ENCODE results near the gene HNRNPL.

The HNRNPL gene

DNA sequence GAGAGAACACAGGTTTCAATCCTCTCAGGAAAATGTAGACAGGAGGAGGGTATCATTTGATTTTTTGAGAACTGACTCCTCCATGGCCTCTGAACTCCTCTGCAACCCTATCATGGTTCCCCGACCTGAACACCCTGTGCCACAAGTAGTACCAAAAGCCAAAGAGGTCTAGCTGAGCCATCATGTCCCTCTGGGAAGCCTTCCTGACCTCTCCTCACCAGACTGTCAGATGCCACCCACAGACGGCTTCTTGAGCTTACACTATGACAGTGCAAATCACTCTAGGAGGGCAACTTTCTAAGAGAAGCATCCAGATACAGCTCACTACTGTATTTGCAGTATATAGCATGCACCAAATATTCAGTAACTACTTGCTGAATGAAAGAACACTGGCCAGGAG, 3.7 kb downstream of the HNRNPL start:
- no peak for DNase-seq

GRCh38 chr19:38845374-38846024, 4.3 kb downstream of the HNRNPL start:
- no peak for DNase-seq

- no peak for DNase-seq
These were observed 5.6 kb downstream of the HNRNPL start for GRCh38 chr19:38844093-38844686.

DNA sequence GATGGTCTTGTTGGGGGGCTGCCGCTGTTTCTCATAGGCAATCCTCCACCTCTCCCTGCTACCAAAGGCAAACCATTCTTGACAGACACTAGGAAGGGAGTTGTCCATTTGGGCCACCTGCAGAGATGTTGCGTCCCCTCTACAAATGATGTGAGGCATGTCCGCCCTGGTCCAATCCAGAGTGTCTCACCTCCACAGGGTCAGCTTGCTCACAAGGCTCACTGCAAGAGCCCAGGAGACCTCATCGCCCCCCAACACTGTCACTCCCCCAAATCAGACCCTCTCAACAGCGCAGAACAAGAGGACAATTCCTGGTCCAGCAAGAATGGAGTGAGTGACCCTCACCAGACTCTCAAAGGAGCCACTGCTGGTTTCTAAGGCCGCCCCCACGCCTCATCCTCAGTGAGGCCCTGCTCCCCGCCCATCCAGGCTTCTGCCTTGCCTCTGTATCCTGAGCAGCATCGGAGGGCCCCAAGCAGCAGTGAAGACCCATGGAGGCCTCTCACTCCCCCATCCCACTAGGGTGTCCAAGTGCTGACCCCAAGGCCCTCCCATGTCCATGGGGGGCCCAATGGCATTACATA, 6.5 kb downstream of the HNRNPL start:
- no peak for DNase-seq

DNA sequence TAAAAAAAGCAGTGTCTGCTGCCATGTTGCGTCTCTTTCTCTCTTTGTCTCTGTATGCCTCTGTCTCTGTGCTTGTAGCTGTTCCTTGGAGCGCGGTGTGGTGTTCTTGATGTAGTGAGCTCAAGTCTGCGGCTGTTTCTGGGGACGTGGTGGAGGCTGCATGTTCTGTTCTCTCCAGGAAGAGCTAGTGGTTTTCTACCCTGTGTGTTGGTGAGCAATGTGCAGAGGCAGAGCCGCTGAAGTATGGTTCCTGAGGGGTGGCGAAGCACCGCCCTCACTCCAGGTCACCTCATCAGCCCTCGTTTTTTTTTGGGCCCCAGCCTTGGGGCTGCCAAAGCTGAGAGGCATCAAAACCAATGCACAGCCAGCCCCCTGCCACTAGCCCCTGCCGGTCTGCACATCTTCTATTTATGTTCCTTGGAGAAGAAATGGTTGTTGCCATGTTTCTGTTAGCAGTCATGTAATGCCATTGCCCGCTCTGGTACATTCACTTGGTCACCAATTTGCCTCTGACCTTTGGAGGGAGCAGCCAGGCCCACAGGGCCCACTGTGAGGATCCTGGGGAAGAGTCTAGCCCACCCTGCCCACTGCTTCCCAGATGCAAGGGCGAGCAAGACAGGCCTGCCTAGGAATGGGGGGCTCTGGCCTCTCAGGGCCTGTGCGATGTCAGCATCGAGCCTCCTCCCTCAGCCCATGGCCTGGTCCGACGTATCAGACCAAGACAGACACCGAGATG, 7.2 kb downstream of the HNRNPL start:
- DNase-seq, result no peak

DNA sequence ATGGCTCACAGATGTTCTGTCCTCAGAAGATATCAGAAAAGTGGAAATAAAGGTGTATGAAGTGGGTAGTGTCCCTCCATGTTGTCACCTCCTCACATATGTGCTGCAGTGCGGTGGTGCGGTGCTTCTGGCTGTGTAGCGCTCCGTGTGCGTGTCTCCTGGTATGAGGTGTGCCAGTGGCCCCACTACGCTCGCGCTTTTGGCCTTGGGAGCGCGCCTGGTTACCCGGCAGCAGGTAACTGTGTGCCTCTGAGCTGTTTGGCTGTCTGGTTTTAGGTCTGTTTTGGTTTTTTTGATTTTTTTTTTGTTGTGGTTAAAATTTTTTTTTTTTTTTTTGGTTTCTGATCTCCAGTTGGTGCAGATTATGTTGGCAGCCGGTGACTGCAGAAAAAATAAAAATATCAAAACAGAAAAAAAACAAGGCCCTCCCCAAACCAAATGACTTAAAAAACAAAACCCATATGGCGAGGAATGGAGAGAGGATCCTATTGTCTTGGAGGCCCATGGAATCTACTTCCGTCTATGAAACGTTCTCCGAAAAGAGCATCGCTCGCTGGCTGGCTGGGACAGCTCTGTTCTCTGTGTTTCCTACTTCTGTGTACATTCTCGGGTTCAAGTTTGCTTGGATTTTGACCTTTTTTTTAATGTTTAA, 7.9 kb downstream of the HNRNPL start:
- no peak for DNase-seq

GRCh38 chr19:38841180-38841766, 8.5 kb downstream of the HNRNPL start:
- DNase-seq, result no peak

GRCh38 chr19:38840583-38840968, 9.2 kb downstream of the HNRNPL start:
- DNase-seq, result no peak

GRCh38 chr19:38839816-38840582, 9.8 kb downstream of the HNRNPL start:
- no peak for DNase-seq

DNA sequence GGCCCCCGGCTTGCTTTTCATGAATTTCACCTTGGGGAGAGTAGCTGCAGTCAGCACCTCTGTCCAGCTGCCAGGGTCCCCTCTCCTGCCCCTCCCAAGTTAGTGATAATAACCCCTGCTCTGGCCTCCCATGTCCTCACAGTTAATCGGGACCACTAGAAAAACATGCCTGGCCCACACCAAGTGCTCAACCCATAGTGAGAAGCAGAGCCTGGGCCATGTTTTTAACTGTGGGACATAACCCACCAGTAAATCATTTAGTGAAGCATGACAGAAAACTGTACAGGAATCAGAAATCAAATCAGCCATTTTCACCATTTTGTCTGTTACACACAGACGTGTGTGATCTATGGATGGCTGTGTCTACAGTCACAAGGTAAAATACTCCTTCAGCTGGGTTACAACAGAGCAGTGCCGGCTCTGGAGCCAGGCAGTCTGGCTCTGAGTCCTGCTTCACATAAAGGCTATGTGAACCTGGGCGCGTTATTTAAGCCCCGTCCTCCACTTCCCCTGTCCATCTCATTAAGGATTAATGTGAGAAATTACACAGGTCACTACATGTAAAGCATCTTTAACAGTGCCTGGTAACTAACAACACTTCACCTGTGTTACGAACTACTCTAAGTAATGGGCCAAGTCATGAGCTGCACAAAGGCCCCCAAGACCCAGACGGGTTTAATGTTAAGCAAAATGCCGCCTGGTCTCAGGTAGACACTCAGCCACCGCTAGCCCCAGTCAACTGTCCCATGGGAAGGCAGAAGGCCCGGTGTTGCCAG, 10.6 kb downstream of the HNRNPL start:
- no peak for DNase-seq

- DNase-seq, result no peak
These were observed 11.4 kb downstream of the HNRNPL start for GRCh38 chr19:38838208-38838985.

GRCh38 chr19:38837656-38838121, 12.1 kb downstream of the HNRNPL start:
- no peak for DNase-seq

DNA sequence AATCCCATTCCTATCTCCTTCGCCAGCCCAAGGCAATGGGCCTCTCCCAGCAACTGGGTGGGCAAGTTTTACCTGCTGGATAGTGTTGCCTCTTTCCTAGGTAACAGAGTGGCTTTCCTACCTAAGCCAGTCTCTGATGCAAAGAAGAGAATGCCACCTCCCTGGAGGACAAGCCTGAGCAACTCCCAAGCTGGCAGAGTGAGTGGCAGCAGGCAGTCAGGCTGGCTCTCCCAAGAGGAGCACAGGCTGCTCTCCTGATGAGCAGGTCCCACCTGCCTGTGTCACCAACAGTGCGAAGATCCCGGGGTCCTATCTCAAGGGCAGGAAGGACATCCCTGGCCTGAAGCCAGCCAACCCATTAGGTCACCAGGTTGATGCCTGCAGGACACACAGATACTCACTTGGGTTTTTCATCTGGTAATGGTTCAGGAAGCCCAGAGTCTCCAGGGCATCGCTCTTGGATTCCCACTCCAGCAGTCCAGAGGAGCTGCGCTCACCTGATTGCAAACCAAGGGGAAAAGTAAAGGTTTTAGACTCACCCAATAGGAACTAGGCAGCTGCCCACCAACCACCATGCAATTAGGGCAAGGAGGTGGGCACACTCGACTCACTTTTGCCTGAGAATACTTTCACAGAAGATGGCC, 12.7 kb downstream of the HNRNPL start:
- no peak for DNase-seq

- DNase-seq, result no peak
These were observed 13.4 kb downstream of the HNRNPL start for GRCh38 chr19:38836159-38836982.

DNA sequence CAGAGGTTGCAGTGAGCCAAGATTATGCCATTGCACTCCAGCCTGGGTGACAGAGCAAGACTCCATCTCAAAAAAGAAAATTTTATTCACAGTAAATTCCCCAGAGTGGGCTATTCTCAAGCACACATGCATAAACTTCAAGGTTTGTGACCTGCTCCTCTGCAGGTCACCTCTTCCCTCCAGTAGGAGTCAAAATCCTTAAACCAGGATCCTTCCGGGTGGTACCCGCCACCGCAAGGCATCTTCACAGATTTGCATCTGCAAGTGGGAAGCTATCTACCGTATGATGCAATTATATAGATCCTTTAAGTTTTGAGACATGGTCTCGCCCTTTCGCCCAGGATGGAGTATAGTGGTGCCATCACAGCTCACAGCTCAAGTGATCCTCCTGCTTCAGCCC, 15.2 kb downstream of the HNRNPL start:
- DNase-seq, result no peak

DNA sequence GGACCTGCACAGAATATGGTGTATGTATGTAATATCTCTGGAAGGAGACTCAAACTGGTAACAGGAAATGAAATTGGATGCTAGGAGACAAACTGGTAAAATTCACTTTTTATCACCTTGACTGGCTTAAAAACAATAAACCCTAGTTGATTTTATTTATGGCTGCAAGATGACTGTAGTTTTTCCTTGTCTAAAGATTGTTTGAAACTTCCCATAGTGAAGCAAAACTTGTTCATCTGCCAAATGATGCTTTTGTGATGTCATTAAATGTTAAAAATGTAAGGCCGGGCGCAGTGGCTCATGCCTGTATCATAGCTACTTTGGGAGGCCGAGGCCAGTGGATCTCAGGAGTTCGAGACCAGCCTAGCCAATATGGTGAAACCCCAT, 15.7 kb downstream of the HNRNPL start:
- no peak for DNase-seq

GRCh38 chr19:38833092-38833425, 16.7 kb downstream of the HNRNPL start:
- no peak for DNase-seq

DNA sequence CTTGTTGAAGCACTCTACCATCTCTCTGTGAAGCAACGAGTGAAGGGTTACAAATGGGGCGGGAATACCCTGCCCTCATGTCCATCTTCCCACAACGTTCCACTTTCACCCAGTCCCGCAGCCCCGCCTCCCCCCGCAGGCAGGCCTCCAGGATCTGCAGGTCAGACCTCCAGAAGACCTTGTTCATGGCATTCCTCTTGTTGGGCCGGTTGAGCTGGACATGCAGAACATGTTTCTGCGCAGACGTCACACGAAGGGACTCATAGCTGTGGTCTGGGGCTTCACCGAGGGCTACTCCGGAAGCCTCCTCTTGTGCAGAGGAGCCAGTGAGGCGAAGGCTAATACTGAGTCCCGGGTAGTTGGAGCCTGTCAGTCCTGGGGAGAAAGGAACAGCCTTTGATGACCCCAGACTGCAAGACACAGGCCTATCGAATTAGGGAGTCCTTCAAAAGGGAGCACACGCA, 18.6 kb downstream of the HNRNPL start:
- peak in 30 of 51 donors; percentile 9 to 60 (median 42) for DNase-seq
